ENCODE data around the gene VEGFA.

VEGFA gene

GRCh38 chr6:43746613-43747102 lies 23.4 kb upstream of the VEGFA start:
- no peaks in the 10 kb centered on the region for H3K36me3 ChIP-seq (ENCODE audit: insufficient read depth, low read length)
- no peaks in the 10 kb centered on the region; the same call in 1 of the 2 replicates for H3K27me3 ChIP-seq (ENCODE audit: insufficient read depth, low read length)
- no peak overlapping the region for H3K4me3 ChIP-seq (ENCODE audit: low read depth, low read length)
- no peaks in the 10 kb centered on the region for H3K79me2 ChIP-seq (ENCODE audit: control insufficient read depth, insufficient read depth, low read length, unreplicated experiment)
- no peak overlapping the region for H3K27ac ChIP-seq (ENCODE audit: low read depth, low read length)
- H2AFZ ChIP-seq (ENCODE audit: low read length, unreplicated experiment), result peak overlapping the region; percentile 67
- no peaks in the 10 kb centered on the region for H3K4me1 ChIP-seq (ENCODE audit: control insufficient read depth, insufficient read depth, low read length, unreplicated experiment)

- no peaks in the 10 kb centered on the region for H3K4me1 ChIP-seq (ENCODE audit: control insufficient read depth, insufficient read depth, low read length, unreplicated experiment)
- no peaks in the 10 kb centered on the region; the same call in 1 of the 2 replicates for H3K27me3 ChIP-seq (ENCODE audit: insufficient read depth, low read length)
Measured at GRCh38 chr6:43747784-43748183, 22.2 kb upstream of the VEGFA start.

GRCh38 chr6:43748765-43749164 lies 21.2 kb upstream of the VEGFA start:
- no peaks in the 10 kb centered on the region for H3K36me3 ChIP-seq (ENCODE audit: insufficient read depth, low read length)
- no peaks in the 10 kb centered on the region for H3K79me2 ChIP-seq (ENCODE audit: control insufficient read depth, insufficient read depth, low read length, unreplicated experiment)
- H3K4me1 ChIP-seq (ENCODE audit: control insufficient read depth, insufficient read depth, low read length, unreplicated experiment), result peaks cover 6% of the 10 kb centered on the region
- H2AFZ ChIP-seq (ENCODE audit: low read length, unreplicated experiment), result no peak overlapping the region
- H3K27me3 ChIP-seq (ENCODE audit: insufficient read depth, low read length), result no peaks in the 10 kb centered on the region; the same call in 1 of the 2 replicates
- H3K4me3 ChIP-seq (ENCODE audit: low read depth, low read length), result no peak overlapping the region
- H3K27ac ChIP-seq (ENCODE audit: low read depth, low read length), result no peak overlapping the region

More at GRCh38 chr6:43747784-43748183, 22.2 kb upstream of the VEGFA start:
- Histone ChIP-seq H3K4me3 (ENCODE audit: low read depth, low read length) (no peak overlapping the region), H2AFZ (ENCODE audit: low read length, unreplicated experiment) (no peak overlapping the region), H3K79me2 (ENCODE audit: control insufficient read depth, insufficient read depth, low read length, unreplicated experiment) (no peaks in the 10 kb centered on the region), H3K36me3 (ENCODE audit: insufficient read depth, low read length) (no peaks in the 10 kb centered on the region), H3K27ac (ENCODE audit: low read depth, low read length) (no peak overlapping the region)

GRCh38 chr6:43749461-43749860 lies 20.6 kb upstream of the VEGFA start:
- Histone ChIP-seq H3K4me1 (ENCODE audit: control insufficient read depth, insufficient read depth, low read length, unreplicated experiment) (peaks cover 9% of the 10 kb centered on the region), H3K4me3 (ENCODE audit: low read depth, low read length) (no peak overlapping the region), H3K36me3 (ENCODE audit: insufficient read depth, low read length) (no peaks in the 10 kb centered on the region), H3K27ac (ENCODE audit: low read depth, low read length) (no peak overlapping the region), H2AFZ (ENCODE audit: low read length, unreplicated experiment) (no peak overlapping the region), H3K27me3 (ENCODE audit: insufficient read depth, low read length) (no peaks in the 10 kb centered on the region; the same call in 1 of the 2 replicates), H3K79me2 (ENCODE audit: control insufficient read depth, insufficient read depth, low read length, unreplicated experiment) (no peaks in the 10 kb centered on the region)

GRCh38 chr6:43750622-43751021 lies 19.4 kb upstream of the VEGFA start:
- H3K27ac ChIP-seq (ENCODE audit: low read depth, low read length), result no peak overlapping the region
- H3K36me3 ChIP-seq (ENCODE audit: insufficient read depth, low read length), result no peaks in the 10 kb centered on the region
- H3K4me3 ChIP-seq (ENCODE audit: low read depth, low read length), result no peak overlapping the region
- H2AFZ ChIP-seq (ENCODE audit: low read length, unreplicated experiment), result no peak overlapping the region
- no peaks in the 10 kb centered on the region for H3K79me2 ChIP-seq (ENCODE audit: control insufficient read depth, insufficient read depth, low read length, unreplicated experiment)
- H3K27me3 ChIP-seq (ENCODE audit: insufficient read depth, low read length), result no peaks in the 10 kb centered on the region; the same call in 1 of the 2 replicates
- peaks cover 9% of the 10 kb centered on the region for H3K4me1 ChIP-seq (ENCODE audit: control insufficient read depth, insufficient read depth, low read length, unreplicated experiment)

- Histone ChIP-seq H3K27me3 (ENCODE audit: insufficient read depth, low read length) (no peaks in the 10 kb centered on the region), H3K79me2 (ENCODE audit: control insufficient read depth, insufficient read depth, low read length, unreplicated experiment) (no peaks in the 10 kb centered on the region), H3K4me1 (ENCODE audit: control insufficient read depth, insufficient read depth, low read length, unreplicated experiment) (peaks cover 9% of the 10 kb centered on the region), H3K27ac (ENCODE audit: low read depth, low read length) (peak overlapping the region; percentile 39; the same call in 1 of the 2 replicates), H3K4me3 (ENCODE audit: low read depth, low read length) (no peak overlapping the region), H2AFZ (ENCODE audit: low read length, unreplicated experiment) (peak overlapping the region; percentile 20), H3K36me3 (ENCODE audit: insufficient read depth, low read length) (no peaks in the 10 kb centered on the region)
Measured at GRCh38 chr6:43753570-43754183, 16.3 kb upstream of the VEGFA start.

- Histone ChIP-seq H3K4me1 (ENCODE audit: control insufficient read depth, insufficient read depth, low read length, unreplicated experiment) (peaks cover 9% of the 10 kb centered on the region), H3K79me2 (ENCODE audit: control insufficient read depth, insufficient read depth, low read length, unreplicated experiment) (no peaks in the 10 kb centered on the region), H3K27me3 (ENCODE audit: insufficient read depth, low read length) (no peaks in the 10 kb centered on the region), H2AFZ (ENCODE audit: low read length, unreplicated experiment) (no peak overlapping the region), H3K4me3 (ENCODE audit: low read depth, low read length) (no peak overlapping the region), H3K27ac (ENCODE audit: low read depth, low read length) (no peak overlapping the region), H3K36me3 (ENCODE audit: insufficient read depth, low read length) (no peaks in the 10 kb centered on the region)
Measured at GRCh38 chr6:43757966-43758616, 11.9 kb upstream of the VEGFA start.

- peaks cover 4% of the 10 kb centered on the region for H3K4me1 ChIP-seq (ENCODE audit: control insufficient read depth, insufficient read depth, low read length, unreplicated experiment)
- no peak overlapping the region for H2AFZ ChIP-seq (ENCODE audit: low read length, unreplicated experiment)
- no peaks in the 10 kb centered on the region for H3K36me3 ChIP-seq (ENCODE audit: insufficient read depth, low read length)
- H3K4me3 ChIP-seq (ENCODE audit: low read depth, low read length), result no peak overlapping the region
- H3K27ac ChIP-seq (ENCODE audit: low read depth, low read length), result no peak overlapping the region
- H3K27me3 ChIP-seq (ENCODE audit: insufficient read depth, low read length), result no peaks in the 10 kb centered on the region
- H3K79me2 ChIP-seq (ENCODE audit: control insufficient read depth, insufficient read depth, low read length, unreplicated experiment), result no peaks in the 10 kb centered on the region
Measured at GRCh38 chr6:43758617-43759050, 11.4 kb upstream of the VEGFA start.

GRCh38 chr6:43759136-43759906 lies 10.7 kb upstream of the VEGFA start:
- Histone ChIP-seq H3K27me3 (ENCODE audit: insufficient read depth, low read length) (no peaks in the 10 kb centered on the region), H3K36me3 (ENCODE audit: insufficient read depth, low read length) (no peaks in the 10 kb centered on the region), H3K4me1 (ENCODE audit: control insufficient read depth, insufficient read depth, low read length, unreplicated experiment) (no peaks in the 10 kb centered on the region), H2AFZ (ENCODE audit: low read length, unreplicated experiment) (no peak overlapping the region), H3K4me3 (ENCODE audit: low read depth, low read length) (no peak overlapping the region), H3K79me2 (ENCODE audit: control insufficient read depth, insufficient read depth, low read length, unreplicated experiment) (no peaks in the 10 kb centered on the region), H3K27ac (ENCODE audit: low read depth, low read length) (no peak overlapping the region)

- H2AFZ ChIP-seq (ENCODE audit: low read length, unreplicated experiment), result no peak overlapping the region
- H3K79me2 ChIP-seq (ENCODE audit: control insufficient read depth, insufficient read depth, low read length, unreplicated experiment), result no peaks in the 10 kb centered on the region
- no peak overlapping the region for H3K4me3 ChIP-seq (ENCODE audit: low read depth, low read length)
- no peaks in the 10 kb centered on the region for H3K36me3 ChIP-seq (ENCODE audit: insufficient read depth, low read length)
- no peak overlapping the region for H3K27ac ChIP-seq (ENCODE audit: low read depth, low read length)
- no peaks in the 10 kb centered on the region for H3K4me1 ChIP-seq (ENCODE audit: control insufficient read depth, insufficient read depth, low read length, unreplicated experiment)
- no peaks in the 10 kb centered on the region for H3K27me3 ChIP-seq (ENCODE audit: insufficient read depth, low read length)
Measured at GRCh38 chr6:43759907-43760206, 10.2 kb upstream of the VEGFA start.

All from ACC112 (cell line).